T47D (cell line): Measurements from ENCODE around the gene NEIL1.
A peak's percentile ranks its signal among the peaks of the same experiment; 100 is the strongest.
"Not testable (repeated sequence)": the region's sequence is repeated elsewhere in the genome, so short reads cannot be mapped to it uniquely, and the experiment has no call there.

Experiments used
- DNase-seq, 2 experiments: peaks; one replicate each; pipeline versions ENCODE4 v3.0.0 to v3.0.0-alpha.2; 2011 to 2012; ENCODE audit warnings: low read depth in 1 of 2, low spot score in 1 of 2
- JUND ChIP-seq: IDR thresholded peaks from 2 replicates; pipeline ENCODE4 v1.6.1; 2012; ENCODE audit warnings: low read depth
- in situ Hi-C: cut with HindIII; loops from 2 replicates; pipeline ENCODE4 v1.10.0; 2016; ENCODE audit warnings: low sequenced_read_pairs, low pct_unique_long_range_greater_than_20kb

NEIL1 gene

DNA sequence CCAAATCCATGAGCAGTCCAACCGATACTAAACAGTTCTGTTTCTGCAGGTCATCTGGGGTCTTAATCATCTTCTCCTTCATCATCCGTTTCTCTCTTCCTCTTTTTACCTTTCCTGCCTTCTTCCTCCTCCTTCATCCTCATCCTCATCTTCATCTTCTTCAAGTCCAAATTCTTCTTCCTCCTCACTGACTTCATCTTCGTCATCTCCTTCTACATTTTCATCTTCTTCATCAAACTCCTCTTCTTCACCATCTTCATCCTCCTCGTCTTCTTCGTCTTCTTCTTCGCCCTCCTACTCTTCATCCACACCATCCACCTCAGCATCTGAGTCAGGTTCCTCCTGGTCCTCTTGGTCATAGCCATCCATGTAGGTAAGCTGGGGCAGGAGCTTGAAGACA lies 25.1 kb upstream of the NEIL1 start:
- no peak for TF ChIP-seq JUND
- in situ Hi-C loops = no loop called here
- DNase-seq = no peak

DNA sequence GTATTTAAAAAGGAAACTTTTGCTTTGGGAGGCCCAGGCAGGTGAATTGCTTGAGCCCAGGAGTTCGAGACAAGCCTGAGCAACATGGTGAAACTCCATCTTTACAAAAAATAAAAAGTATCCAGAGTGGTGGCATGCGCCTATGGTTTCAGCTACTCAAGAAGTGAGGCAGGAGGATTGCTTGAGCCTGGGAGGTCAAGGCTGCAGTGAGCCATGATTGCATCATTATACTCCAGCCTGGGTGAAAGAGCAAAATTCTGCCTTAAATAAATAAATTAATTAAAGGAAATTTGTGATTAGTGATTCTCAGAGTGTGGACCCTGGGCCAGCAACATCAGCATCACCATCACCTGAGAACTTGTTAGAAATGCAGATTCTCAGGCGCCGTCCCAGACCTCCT lies 20.9 kb upstream of the NEIL1 start:
- TF ChIP-seq JUND = no peak
- in situ Hi-C loops = no loop called here
- no peak for DNase-seq

- in situ Hi-C loops = no loop called here
- TF ChIP-seq JUND = no peak
- DNase-seq = no peak
Measured at GRCh38 chr15:75327005-75327404, 19.8 kb upstream of the NEIL1 start.

DNA sequence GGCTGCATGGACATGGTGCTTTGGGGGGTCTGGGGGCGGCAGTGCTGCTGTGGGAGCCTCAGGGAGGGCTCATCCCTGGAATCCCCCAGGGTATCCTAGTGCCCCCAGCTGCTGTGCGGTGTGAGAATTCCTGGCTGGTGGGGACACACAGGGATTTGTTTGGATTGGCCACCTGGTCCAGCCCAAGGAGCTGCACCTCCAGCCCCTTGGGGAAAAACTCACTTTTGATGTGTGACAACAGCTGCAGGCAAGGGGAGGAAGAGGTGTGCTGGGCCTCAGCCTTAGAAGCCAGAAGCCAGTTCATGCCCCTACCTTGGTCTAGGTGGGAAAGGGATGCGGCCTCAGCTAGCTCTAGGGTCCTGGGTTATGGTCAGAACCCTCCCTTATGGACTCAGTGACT lies 19.3 kb upstream of the NEIL1 start:
- no peak for TF ChIP-seq JUND
- in situ Hi-C loops = no loop called here
- DNase-seq = no peak

DNA sequence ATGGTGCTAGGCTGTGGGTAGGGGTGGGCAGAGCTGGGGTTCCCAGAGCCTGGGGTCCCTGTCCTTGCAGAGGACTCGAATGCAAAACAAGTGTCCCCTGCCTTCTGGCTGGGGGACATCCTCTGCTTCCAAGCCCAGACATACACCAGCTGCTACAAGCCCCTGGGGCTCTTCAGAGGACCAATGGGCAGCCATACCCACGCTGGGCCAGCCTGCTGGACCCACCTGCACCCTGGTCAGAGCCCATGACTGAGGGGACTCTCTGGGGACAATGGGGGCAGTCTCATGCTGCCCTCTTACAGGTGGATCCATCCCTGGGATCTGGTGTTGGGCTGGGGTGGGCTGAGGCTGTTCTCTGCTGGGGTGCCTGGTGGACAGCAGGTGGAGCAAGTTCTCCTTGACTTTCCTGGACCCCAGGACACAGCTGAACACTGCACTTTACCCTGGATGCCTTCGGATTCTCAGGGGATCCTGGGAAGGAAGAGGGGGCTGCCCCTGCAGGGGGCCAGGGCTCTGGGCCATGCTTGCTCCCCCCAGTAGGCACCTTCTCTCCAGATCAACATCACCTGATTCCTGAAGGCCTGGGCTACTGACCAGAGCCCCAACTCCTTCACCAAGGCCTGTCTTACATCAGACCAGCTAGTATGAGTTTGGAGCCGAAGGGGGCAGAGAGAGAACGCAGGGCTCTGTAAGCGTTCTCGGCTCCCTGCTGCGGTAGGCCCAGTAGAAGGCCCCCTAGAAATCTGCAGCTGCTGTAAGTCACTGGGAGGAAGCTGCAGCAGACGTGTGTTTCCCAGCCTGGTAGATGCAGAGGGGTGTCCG lies 18.1 kb upstream of the NEIL1 start:
- in situ Hi-C loops = no loop called here
- DNase-seq = no peak
- no peak for TF ChIP-seq JUND

- in situ Hi-C loops = no loop called here
- no peak for DNase-seq
- TF ChIP-seq JUND = no peak
Measured at GRCh38 chr15:75329571-75329970, 17.3 kb upstream of the NEIL1 start.

- DNase-seq, in situ Hi-C loops: not testable (repeated sequence)
Measured at GRCh38 chr15:75332093-75332492, 14.7 kb upstream of the NEIL1 start.

DNA sequence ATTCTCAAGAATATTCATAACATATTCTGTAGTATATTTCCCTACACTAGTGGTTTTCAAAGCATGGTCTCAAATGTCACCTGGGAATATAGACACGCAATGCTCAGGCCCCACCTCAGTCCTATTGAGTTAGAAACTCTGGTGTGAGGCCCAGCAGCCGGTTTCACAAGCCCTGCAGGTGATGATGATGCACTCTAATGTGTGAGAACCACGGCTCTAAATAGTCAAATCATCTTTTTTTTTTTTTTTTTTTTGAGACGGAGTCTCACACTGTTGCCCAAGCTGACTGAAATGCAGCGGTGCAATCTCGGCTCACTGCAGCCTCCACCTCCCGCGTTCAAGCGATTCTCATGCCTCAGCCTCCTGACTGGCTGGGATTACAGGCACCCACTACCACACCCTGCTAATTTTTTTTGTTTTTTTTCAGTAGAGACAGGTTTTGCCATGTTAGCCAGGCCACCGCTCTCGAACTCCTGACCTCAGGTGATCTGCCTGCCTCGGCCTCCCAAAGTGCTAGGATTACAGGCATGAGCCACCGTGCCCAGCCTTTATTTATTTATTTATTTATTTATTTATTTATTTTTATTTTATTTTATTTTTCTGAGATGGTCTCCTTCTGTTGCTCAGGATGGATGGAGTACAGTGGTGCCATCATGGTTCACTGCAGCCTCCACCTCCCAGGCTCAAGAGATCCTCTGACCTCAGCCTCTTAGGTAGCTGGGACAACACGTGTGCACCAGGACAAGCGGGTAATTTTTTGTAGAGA lies 13.0 kb upstream of the NEIL1 start:
- in situ Hi-C loops, DNase-seq: not testable (repeated sequence)

DNA sequence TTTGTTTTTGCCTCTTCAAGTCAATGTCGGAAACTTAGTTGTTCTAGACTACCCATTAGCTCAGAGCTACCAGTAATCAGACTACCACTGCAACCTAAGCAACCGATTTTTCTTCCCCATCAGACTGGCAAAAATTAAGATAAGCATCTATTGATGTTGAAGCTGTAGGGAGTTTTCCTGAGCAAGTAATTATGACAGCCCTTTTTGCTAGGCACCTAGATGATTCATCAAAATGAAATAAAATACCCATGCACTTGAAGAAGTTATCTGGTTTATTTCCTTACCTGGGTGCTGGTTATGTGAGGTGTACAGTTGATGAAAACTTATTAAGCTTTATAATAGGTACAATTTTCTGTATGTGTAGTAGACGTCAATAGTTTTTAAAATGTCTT lies 11.5 kb upstream of the NEIL1 start:
- TF ChIP-seq JUND = no peak
- DNase-seq = no peak
- in situ Hi-C loops = no loop called here

- in situ Hi-C loops = no loop called here
- TF ChIP-seq JUND = no peak
- DNase-seq = peak; percentile 59 to 96
Measured at GRCh38 chr15:75335705-75336355, 11.0 kb upstream of the NEIL1 start, which contains the start of gene COMMD4. Gene COMMD4 (plus strand): TSS chr15:75336063. CDS start chr15:75336090, 27 bp downstream.

GRCh38 chr15:75338661-75339240 lies 8.1 kb upstream of the NEIL1 start:
- TF ChIP-seq JUND = no peak
- in situ Hi-C loops = no loop called here
- no peak for DNase-seq

DNA sequence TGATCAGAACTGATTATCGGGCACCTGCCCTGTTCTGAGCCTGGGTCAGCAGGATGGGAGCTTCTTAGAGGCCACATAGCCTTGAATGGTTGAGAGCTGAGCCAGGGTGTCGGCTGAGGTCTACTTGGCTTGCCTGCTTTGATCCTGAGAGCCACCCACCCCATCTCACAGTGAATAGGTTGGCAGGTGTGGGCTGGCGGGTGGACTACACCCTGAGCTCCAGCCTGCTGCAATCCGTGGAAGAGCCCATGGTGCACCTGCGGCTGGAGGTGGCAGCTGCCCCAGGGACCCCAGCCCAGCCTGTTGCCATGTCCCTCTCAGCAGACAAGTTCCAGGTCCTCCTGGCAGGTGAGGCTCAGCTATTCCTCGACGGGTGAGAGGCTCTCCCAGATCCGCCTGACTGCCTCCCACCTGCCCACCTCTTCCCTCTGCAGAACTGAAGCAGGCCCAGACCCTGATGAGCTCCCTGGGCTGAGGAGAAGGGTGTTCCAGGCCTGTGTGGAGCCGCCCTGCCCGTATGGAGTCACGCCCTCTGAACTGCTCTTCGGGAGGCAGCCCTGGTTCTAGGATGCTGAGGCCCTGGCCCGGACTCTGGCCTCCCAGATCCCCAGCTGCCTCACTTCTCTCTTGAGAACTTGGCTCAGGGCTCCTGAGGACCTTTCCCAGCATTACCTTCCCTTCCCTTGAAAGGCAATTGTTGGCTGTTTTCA lies 7.2 kb upstream of the NEIL1 start:
- in situ Hi-C loops = no loop called here
- TF ChIP-seq JUND = no peak
- DNase-seq = no peak
